ENCODE data around the gene CALHM3. TPM values are rescaled to one million over a fixed set of nuclear protein-coding genes. Genes with fewer than 3 reads are reported as not detected.

Gene CALHM3
- polyA plus RNA-seq, 3 donors = not detected

GRCh38 chr10:103481974-103482531, 3.0 kb upstream of the CALHM3 start:
- DNase-seq (ENCODE audit: extremely low read depth in 1 of 11, low read depth in 9 of 11, low spot score in 4 of 11) = no peak

GRCh38 chr10:103480521-103480920, 1.5 kb upstream of the CALHM3 start:
- no peak for DNase-seq (ENCODE audit: extremely low read depth in 1 of 11, low read depth in 9 of 11, low spot score in 4 of 11)

- DNase-seq (ENCODE audit: extremely low read depth in 1 of 11, low read depth in 9 of 11, low spot score in 4 of 11) = no peak
Observed at GRCh38 chr10:103478671-103479070, 369 bp downstream of the CALHM3 start.

- DNase-seq (ENCODE audit: extremely low read depth in 1 of 11, low read depth in 9 of 11, low spot score in 4 of 11) = no peak
Observed at GRCh38 chr10:103476046-103476768, 2.8 kb downstream of the CALHM3 start.

- DNase-seq (ENCODE audit: extremely low read depth in 1 of 11, low read depth in 9 of 11, low spot score in 4 of 11) = no peak
Observed at GRCh38 chr10:103475437-103475836, 3.6 kb downstream of the CALHM3 start.

- DNase-seq (ENCODE audit: extremely low read depth in 1 of 11, low read depth in 9 of 11, low spot score in 4 of 11) = no peak
Observed at GRCh38 chr10:103474077-103474476, 5.0 kb downstream of the CALHM3 start.

- no peak for DNase-seq (ENCODE audit: extremely low read depth in 1 of 11, low read depth in 9 of 11, low spot score in 4 of 11)
Observed at GRCh38 chr10:103473261-103473671, 5.8 kb downstream of the CALHM3 start.

- DNase-seq (ENCODE audit: extremely low read depth in 1 of 11, low read depth in 9 of 11, low spot score in 4 of 11) = no peak
Observed at GRCh38 chr10:103472005-103472404, 7.0 kb downstream of the CALHM3 start.

GRCh38 chr10:103470761-103471653, 8.0 kb downstream of the CALHM3 start:
- no peak for DNase-seq (ENCODE audit: extremely low read depth in 1 of 11, low read depth in 9 of 11, low spot score in 4 of 11)

GRCh38 chr10:103469201-103469600, 9.8 kb downstream of the CALHM3 start:
- DNase-seq (ENCODE audit: extremely low read depth in 1 of 11, low read depth in 9 of 11, low spot score in 4 of 11) = no peak

GRCh38 chr10:103467406-103467805, 11.6 kb downstream of the CALHM3 start:
- no peak for DNase-seq (ENCODE audit: extremely low read depth in 1 of 11, low read depth in 9 of 11, low spot score in 4 of 11)

GRCh38 chr10:103466734-103467133, 12.3 kb downstream of the CALHM3 start:
- DNase-seq (ENCODE audit: extremely low read depth in 1 of 11, low read depth in 9 of 11, low spot score in 4 of 11) = no peak

GRCh38 chr10:103465411-103466179, 13.4 kb downstream of the CALHM3 start:
- DNase-seq (ENCODE audit: extremely low read depth in 1 of 11, low read depth in 9 of 11, low spot score in 4 of 11) = no peak

- no peak for DNase-seq (ENCODE audit: extremely low read depth in 1 of 11, low read depth in 9 of 11, low spot score in 4 of 11)
Observed at GRCh38 chr10:103463499-103463898, 15.5 kb downstream of the CALHM3 start.

GRCh38 chr10:103459615-103460014, 19.4 kb downstream of the CALHM3 start:
- DNase-seq (ENCODE audit: extremely low read depth in 1 of 11, low read depth in 9 of 11, low spot score in 4 of 11) = no peak

GRCh38 chr10:103458720-103459119, 20.3 kb downstream of the CALHM3 start, which contains the start of gene CALHM1:
TSS of gene CALHM1 (minus strand) at chr10:103458900. CDS start at chr10:103458751, 149 bp downstream.
- DNase-seq (ENCODE audit: extremely low read depth in 1 of 11, low read depth in 9 of 11, low spot score in 4 of 11) = no peak

GRCh38 chr10:103457896-103458583, 21.0 kb downstream of the CALHM3 start:
- no peak for DNase-seq (ENCODE audit: extremely low read depth in 1 of 11, low read depth in 9 of 11, low spot score in 4 of 11)

- no peak for DNase-seq (ENCODE audit: extremely low read depth in 1 of 11, low read depth in 9 of 11, low spot score in 4 of 11)
Observed at GRCh38 chr10:103457176-103457712, 21.8 kb downstream of the CALHM3 start.

Measured in renal cortex interstitium (tissue), 11 donors.